BLaER1 (cell line): Measurements from ENCODE around the gene EFNA1.
A peak's percentile ranks its signal among the peaks of the same experiment; 100 is the strongest.
"Not testable (repeated sequence)": the region's sequence is repeated elsewhere in the genome, so short reads cannot be mapped to it uniquely, and the experiment has no call there.

Source experiments
- H3K27ac ChIP-seq: shearing (Covaris generic); formaldehyde crosslinking; 2 replicates; pipeline ENCODE4 v1.8.1; 2022
- H3K27me3 ChIP-seq: shearing (Covaris generic); formaldehyde crosslinking; 2 replicates; pipeline ENCODE4 v1.8.1; 2022
- H3K36me3 ChIP-seq: shearing (Covaris generic); formaldehyde crosslinking; 2 replicates; pipeline ENCODE4 v1.8.1; 2022
- H3K4me1 ChIP-seq: shearing (Covaris generic); formaldehyde crosslinking; 2 replicates; pipeline ENCODE4 v1.8.1; 2022
- H3K4me2 ChIP-seq: shearing (Covaris generic); formaldehyde crosslinking; 2 replicates; pipeline ENCODE4 v1.8.1; 2022
- H3K4me3 ChIP-seq: shearing (Covaris generic); formaldehyde crosslinking; 2 replicates; pipeline ENCODE4 v1.8.1; 2022
- H3K9ac ChIP-seq: shearing (Covaris generic); formaldehyde crosslinking; 2 replicates; pipeline ENCODE4 v1.8.1; 2022
- H3K9me3 ChIP-seq: shearing (Covaris generic); formaldehyde crosslinking; 2 replicates; pipeline ENCODE4 v1.8.1; 2022
- H4K20me1 ChIP-seq: shearing (Covaris generic); formaldehyde crosslinking; 2 replicates; pipeline ENCODE4 v1.8.1; 2022
- Cebpa-rat ChIP-seq: shearing (Covaris generic); IDR thresholded peaks from 2 replicates; pipeline ENCODE4 v1.8.1; 2022

EFNA1 gene

GRCh38 chr1:155108296-155108695 is 19.4 kb upstream of the EFNA1 start:
- Histone ChIP-seq H4K20me1 (no peaks in the 10 kb centered on the region), H3K4me3 (no peak overlapping the region), H3K27me3 (no peaks in the 10 kb centered on the region), H3K27ac (no peak overlapping the region), H3K4me2 (peak overlapping the region; percentile 42), H3K36me3 (no peaks in the 10 kb centered on the region), H3K4me1 (peaks cover 55% of the 10 kb centered on the region), H3K9ac (no peak overlapping the region), H3K9me3 (no peaks in the 10 kb centered on the region)
- no peak for TF ChIP-seq Cebpa-rat

GRCh38 chr1:155110381-155110780 is 17.3 kb upstream of the EFNA1 start:
- H3K36me3 ChIP-seq, result no peaks in the 10 kb centered on the region
- 0 out of 2 replicates have a peak overlapping the region, but pooled peaks have one; percentile 19 for H3K4me2 ChIP-seq
- peaks cover 60% of the 10 kb centered on the region for H3K4me1 ChIP-seq

DNA sequence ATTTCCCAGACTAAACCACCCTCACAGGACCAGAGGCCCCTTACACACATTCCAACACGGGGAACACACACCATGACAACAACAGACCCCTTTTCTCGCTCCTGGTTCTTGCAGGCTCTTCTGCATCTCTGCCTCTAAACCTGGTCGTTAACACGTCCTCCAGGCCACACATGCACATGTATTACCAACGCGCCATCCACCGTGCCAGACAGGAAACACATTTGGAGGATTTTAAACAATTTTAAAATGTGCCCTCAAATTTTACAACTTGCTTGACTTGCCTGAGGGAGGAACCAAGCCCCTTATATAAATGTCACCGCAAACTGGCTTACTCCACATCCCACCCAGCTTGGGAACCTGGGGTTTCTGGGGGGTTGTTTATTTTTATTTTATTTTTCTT is 16.9 kb upstream of the EFNA1 start:
- no peaks in the 10 kb centered on the region for H3K27me3 ChIP-seq
- H3K36me3 ChIP-seq, result no peaks in the 10 kb centered on the region
- no peak overlapping the region for H3K4me3 ChIP-seq
- no peaks in the 10 kb centered on the region for H3K9me3 ChIP-seq
- H3K4me2 ChIP-seq, result 0 out of 2 replicates have a peak overlapping the region, but pooled peaks have one; percentile 19
- H3K4me1 ChIP-seq, result peaks cover 60% of the 10 kb centered on the region
- H3K9ac ChIP-seq, result no peak overlapping the region
- H3K27ac ChIP-seq, result no peak overlapping the region
- no peaks in the 10 kb centered on the region for H4K20me1 ChIP-seq
- no peak for TF ChIP-seq Cebpa-rat

More at GRCh38 chr1:155110381-155110780, 17.3 kb upstream of the EFNA1 start:
- no peak for TF ChIP-seq Cebpa-rat
- Histone ChIP-seq H3K9ac (no peak overlapping the region), H3K4me3 (no peak overlapping the region), H3K27me3 (no peaks in the 10 kb centered on the region), H3K9me3 (no peaks in the 10 kb centered on the region), H4K20me1 (no peaks in the 10 kb centered on the region), H3K27ac (no peak overlapping the region)

- TF ChIP-seq Cebpa-rat, result no peak
- no peaks in the 10 kb centered on the region for H3K9me3 ChIP-seq
Observed at GRCh38 chr1:155113450-155113980, 14.2 kb upstream of the EFNA1 start.

DNA sequence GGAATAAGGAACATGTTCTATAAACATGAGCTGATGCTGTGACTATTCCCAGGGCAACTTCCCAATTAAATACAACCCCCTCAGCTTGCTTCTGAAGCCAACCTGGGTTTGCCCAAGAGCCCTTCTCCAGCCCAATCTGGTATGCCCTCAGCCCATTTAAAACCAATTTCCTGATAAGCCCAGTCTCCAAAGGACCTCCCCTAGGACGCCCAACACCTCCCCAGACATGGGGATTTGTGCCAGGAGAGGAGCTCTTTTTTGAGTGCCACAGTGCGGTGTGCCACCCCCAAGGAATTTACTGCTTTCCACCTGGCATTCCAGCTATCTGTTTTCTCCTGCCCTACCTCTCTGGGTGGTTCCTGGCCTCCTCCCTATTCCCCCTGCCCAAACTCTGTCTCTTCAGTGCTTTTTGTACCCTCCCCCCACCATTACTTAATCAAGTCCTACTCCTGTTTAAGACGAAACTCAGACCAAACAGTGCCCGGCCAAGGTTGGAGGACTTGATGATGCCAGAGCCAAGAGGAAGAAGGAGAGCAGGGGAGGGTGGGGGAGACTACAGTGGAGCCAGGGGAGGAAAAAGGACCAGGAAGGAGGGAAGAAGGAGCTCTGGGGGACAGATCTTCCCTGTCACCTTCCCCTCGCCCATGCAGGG is 11.4 kb upstream of the EFNA1 start:
- no peak for TF ChIP-seq Cebpa-rat
- no peaks in the 10 kb centered on the region for H3K27me3 ChIP-seq
- H3K36me3 ChIP-seq, result no peaks in the 10 kb centered on the region
- no peaks in the 10 kb centered on the region for H3K9me3 ChIP-seq
- H3K4me3 ChIP-seq, result no peak overlapping the region
- no peak overlapping the region for H3K9ac ChIP-seq
- H3K4me1 ChIP-seq, result peaks cover 40% of the 10 kb centered on the region
- H4K20me1 ChIP-seq, result no peaks in the 10 kb centered on the region
- no peak overlapping the region for H3K27ac ChIP-seq
- H3K4me2 ChIP-seq, result no peak overlapping the region

More at GRCh38 chr1:155113450-155113980, 14.2 kb upstream of the EFNA1 start:
- no peaks in the 10 kb centered on the region for H3K36me3 ChIP-seq
- H3K9ac ChIP-seq, result no peak overlapping the region
- peaks cover 49% of the 10 kb centered on the region for H3K4me1 ChIP-seq
- H4K20me1 ChIP-seq, result no peaks in the 10 kb centered on the region
- H3K4me3 ChIP-seq, result no peak overlapping the region
- H3K27me3 ChIP-seq, result no peaks in the 10 kb centered on the region
- peak overlapping the region; percentile 1; the same call in 1 of the 2 replicates for H3K27ac ChIP-seq
- peak overlapping the region; percentile 73 for H3K4me2 ChIP-seq

DNA sequence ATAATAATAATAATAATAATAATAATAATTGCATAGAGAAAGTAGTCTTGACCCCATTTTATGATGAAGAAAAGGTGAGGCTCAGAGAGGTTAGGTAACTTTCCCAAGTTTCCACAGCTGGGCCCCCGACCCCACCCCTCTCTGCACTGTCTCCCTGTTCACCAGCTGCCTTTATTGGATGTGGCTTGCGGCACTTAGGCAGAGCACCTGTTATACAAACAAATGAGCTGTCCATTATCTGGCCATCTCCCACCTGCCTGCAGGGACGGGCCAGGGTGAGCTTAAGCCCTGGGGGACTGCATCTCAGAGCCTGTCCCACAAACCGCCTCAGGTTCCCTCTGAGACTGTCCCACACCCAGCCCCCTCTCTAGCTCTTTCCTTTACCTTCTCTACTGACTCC is 10.1 kb upstream of the EFNA1 start:
- Histone ChIP-seq H3K27ac (no peak overlapping the region), H3K9me3 (no peaks in the 10 kb centered on the region), H3K9ac (no peak overlapping the region), H3K4me3 (no peak overlapping the region), H3K27me3 (no peaks in the 10 kb centered on the region), H4K20me1 (no peaks in the 10 kb centered on the region), H3K4me2 (peak overlapping the region; percentile 58), H3K36me3 (no peaks in the 10 kb centered on the region), H3K4me1 (peaks cover 30% of the 10 kb centered on the region)
- TF ChIP-seq Cebpa-rat, result no peak

- not testable (repeated sequence) for H3K9ac ChIP-seq, H3K4me3 ChIP-seq, H3K27ac ChIP-seq, H3K27me3 ChIP-seq, H3K36me3 ChIP-seq, H4K20me1 ChIP-seq, H3K9me3 ChIP-seq
- Histone ChIP-seq H3K4me2 (peak overlapping the region; percentile 58), H3K4me1 (peaks cover 25% of the 10 kb centered on the region)
Observed at GRCh38 chr1:155118090-155118489, 9.6 kb upstream of the EFNA1 start.

DNA sequence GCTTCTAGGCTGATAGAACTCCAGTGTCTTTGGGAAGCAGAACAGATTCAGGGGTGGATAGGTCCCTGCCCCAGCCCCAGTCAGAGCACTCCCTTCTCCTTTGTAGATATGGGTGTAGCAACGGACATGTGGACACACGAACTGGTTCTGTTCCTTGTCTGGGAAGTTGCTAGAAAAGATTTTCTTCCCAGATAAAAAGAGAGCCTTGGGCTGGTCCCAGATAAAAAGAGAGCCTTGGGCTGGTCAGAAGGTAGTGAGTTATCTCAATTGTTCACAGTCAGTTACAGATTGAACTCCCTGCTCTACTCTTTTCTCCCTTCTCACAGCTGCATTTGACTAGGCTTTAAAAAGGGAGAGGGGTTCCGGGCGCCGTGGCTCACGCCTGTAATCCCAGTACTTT is 7.4 kb upstream of the EFNA1 start:
- Histone ChIP-seq H3K9ac (no peak overlapping the region), H3K27ac (no peak overlapping the region), H3K4me2 (no peak overlapping the region), H3K27me3 (peaks cover 3% of the 10 kb centered on the region; the same call in 1 of the 2 replicates), H3K4me3 (no peak overlapping the region), H4K20me1 (no peaks in the 10 kb centered on the region), H3K9me3 (no peaks in the 10 kb centered on the region), H3K4me1 (peaks cover 12% of the 10 kb centered on the region), H3K36me3 (no peaks in the 10 kb centered on the region)
- no peak for TF ChIP-seq Cebpa-rat

GRCh38 chr1:155121249-155121648 is 6.4 kb upstream of the EFNA1 start:
- peaks cover 13% of the 10 kb centered on the region for H3K4me1 ChIP-seq
- no peak overlapping the region for H3K9ac ChIP-seq
- no peaks in the 10 kb centered on the region for H3K9me3 ChIP-seq
- H3K4me2 ChIP-seq, result no peak overlapping the region
- TF ChIP-seq Cebpa-rat, result no peak
- no peaks in the 10 kb centered on the region for H4K20me1 ChIP-seq
- H3K27me3 ChIP-seq, result peaks cover 13% of the 10 kb centered on the region
- H3K4me3 ChIP-seq, result no peak overlapping the region
- no peaks in the 10 kb centered on the region for H3K36me3 ChIP-seq
- no peak overlapping the region for H3K27ac ChIP-seq

DNA sequence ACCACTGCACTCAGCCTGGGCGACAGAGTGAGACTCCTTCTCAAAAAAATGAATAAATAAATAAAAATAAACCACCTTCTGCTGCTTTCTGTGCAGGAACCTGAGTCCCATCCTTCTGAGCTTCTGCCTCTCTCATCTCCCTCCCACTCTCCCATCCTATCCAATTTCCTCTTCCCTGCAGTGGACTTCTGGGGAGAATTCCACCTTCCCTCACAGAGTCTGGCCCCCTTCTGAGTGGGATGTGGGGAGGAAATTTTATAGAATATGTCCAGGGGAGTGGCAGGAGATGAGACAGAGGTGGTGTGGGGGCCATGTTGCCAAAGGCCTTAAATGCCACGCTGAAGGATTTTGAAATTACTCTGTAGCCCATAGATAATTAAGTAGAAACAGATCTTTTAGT is 5.4 kb upstream of the EFNA1 start:
- H3K36me3 ChIP-seq, result no peaks in the 10 kb centered on the region
- no peaks in the 10 kb centered on the region for H4K20me1 ChIP-seq
- H3K27me3 ChIP-seq, result peaks cover 24% of the 10 kb centered on the region
- H3K27ac ChIP-seq, result no peak overlapping the region
- H3K4me2 ChIP-seq, result no peak overlapping the region
- no peak for TF ChIP-seq Cebpa-rat
- peaks cover 24% of the 10 kb centered on the region for H3K4me1 ChIP-seq
- no peak overlapping the region for H3K9ac ChIP-seq
- H3K9me3 ChIP-seq, result no peaks in the 10 kb centered on the region
- no peak overlapping the region for H3K4me3 ChIP-seq
